WI38 (cell line): Measurements from ENCODE around the gene MAMSTR.
"Not testable (repeated sequence)": the region's sequence is repeated elsewhere in the genome, so short reads cannot be mapped to it uniquely, and the experiment has no call there.

ENCODE experiments used
- H3K4me3 ChIP-seq: 2 replicates; pipeline ENCODE4 v1.5.1; 2011; ENCODE audit warnings: low read depth, mild to moderate bottlenecking, control low read depth, low read length
- CTCF ChIP-seq: IDR thresholded peaks from 2 replicates; pipeline ENCODE4 v1.5.1; 2012; ENCODE audit warnings: low read depth, mild to moderate bottlenecking, control low read depth, low read length

MAMSTR gene

GRCh38 chr19:48722196-48722708 lies 2.7 kb upstream of the MAMSTR start:
- H3K4me3 ChIP-seq, result no peak overlapping the region
- no peak for TF ChIP-seq CTCF

- H3K4me3 ChIP-seq, result peak overlapping the region; percentile 70
- TF ChIP-seq CTCF, result no peak
Observed at GRCh38 chr19:48720613-48721296, 1.2 kb upstream of the MAMSTR start.

GRCh38 chr19:48720251-48720612 lies 707 bp upstream of the MAMSTR start:
- peak overlapping the region; percentile 70 for H3K4me3 ChIP-seq
- no peak for TF ChIP-seq CTCF

- no peak overlapping the region for H3K4me3 ChIP-seq
- no peak for TF ChIP-seq CTCF
Observed at GRCh38 chr19:48718711-48719231, 754 bp downstream of the MAMSTR start.

GRCh38 chr19:48718106-48718505 lies 1.4 kb downstream of the MAMSTR start:
- not testable (repeated sequence) for H3K4me3 ChIP-seq

GRCh38 chr19:48716562-48717291 lies 2.8 kb downstream of the MAMSTR start:
- TF ChIP-seq CTCF, result no peak
- peak overlapping the region; percentile 29 for H3K4me3 ChIP-seq

GRCh38 chr19:48715681-48716171 lies 3.8 kb downstream of the MAMSTR start:
- no peak overlapping the region for H3K4me3 ChIP-seq
- TF ChIP-seq CTCF, result no peak
